HG03457 (cell line): ENCODE measurements around the gene REN.

ENCODE experiments used
- ATAC-seq: cut with Tn5 transposase; IDR thresholded peaks from one replicate; pipeline ENCODE4 v1.9.1; 2021; ENCODE audit warnings: moderate number of reproducible peaks; ENCODE audit not compliant: unreplicated experiment

REN gene

DNA sequence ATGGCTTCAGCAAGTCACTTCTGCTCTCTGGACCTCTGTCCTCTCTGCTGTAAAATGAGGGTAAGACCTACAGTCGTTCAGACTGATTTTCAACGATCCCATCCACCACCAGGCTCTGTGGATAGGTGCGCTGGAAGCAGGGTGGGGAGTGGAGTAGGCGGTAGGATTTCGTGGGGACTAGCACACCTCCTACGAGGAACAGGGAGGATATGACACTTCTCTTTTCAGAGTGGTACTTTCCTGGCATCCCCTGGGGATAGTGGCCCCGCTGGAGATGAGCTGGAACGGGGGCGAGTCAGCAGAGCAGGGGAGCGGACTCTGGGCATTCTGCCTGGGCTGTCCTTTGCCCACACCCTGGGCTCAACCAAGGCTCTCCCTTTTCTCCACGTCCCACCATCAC lies 32.0 kb downstream of the REN start:
- ATAC-seq = no peak

- ATAC-seq = no peak
Measured at GRCh38 chr1:204132718-204133117, 33.4 kb downstream of the REN start.

DNA sequence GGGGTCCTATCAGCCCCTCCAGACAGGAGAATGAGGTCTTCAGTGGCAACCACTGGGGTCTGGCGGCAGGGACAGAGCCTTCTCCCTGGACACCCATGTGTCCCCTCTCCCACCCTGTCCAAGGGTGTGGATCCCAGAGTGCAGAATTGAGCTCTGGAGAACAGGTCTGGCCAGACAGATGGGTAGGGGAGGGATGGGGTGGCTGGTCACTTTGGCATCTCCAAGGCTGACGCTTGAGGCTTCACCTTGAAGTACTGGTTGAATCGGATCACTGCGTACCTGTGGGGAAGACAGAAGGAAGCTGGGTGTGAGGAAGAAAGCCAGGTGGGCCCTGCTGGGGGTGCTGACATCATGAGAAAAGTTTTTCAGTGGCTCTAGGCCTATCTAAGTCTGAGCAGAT lies 34.2 kb downstream of the REN start:
- no peak for ATAC-seq

DNA sequence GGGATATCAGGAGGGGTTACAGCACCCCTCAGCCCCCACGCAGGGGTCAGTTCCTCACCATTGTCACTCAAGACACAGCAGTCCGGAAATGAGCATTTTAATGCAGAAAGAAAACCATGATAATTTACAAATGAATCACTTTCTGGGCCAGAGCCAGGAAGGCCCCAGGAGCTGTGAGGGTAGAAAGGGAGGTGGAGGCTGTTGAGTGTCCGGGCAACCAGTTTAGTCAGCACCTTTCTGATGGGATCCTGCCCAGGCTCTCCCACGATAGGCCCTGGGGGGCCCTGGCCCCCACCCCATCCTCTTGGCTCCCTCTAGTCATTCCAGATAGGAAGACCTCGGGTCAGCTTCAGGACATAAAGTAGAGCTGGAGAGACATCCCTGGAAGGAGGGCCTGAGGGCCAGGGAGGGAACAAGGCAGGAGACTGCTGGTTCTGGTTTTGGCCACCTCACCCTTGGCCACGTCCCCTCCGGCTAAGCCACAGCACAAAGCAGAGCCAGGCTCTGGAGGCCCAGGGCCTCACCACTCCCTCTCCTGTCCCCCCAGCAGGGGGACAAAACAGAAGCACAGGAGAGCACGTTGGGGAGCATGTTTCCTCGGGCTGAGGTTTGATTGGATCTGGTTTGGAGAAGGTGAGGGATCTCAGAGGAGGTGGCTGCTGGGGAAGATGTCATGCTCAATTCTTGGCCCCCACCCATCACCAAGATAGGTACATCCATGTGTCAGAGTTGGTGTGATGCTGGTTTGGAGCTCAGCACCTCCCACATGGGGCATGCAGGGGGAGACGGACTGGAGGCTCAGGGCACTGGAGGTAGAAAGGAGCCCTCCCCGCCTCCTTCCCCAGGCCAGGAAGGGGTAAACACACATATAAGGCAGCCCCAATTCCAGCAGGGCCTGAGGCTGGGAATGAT lies 34.9 kb downstream of the REN start:
- ATAC-seq = no peak

- no peak for ATAC-seq
Measured at GRCh38 chr1:204130178-204130577, 36.0 kb downstream of the REN start.

DNA sequence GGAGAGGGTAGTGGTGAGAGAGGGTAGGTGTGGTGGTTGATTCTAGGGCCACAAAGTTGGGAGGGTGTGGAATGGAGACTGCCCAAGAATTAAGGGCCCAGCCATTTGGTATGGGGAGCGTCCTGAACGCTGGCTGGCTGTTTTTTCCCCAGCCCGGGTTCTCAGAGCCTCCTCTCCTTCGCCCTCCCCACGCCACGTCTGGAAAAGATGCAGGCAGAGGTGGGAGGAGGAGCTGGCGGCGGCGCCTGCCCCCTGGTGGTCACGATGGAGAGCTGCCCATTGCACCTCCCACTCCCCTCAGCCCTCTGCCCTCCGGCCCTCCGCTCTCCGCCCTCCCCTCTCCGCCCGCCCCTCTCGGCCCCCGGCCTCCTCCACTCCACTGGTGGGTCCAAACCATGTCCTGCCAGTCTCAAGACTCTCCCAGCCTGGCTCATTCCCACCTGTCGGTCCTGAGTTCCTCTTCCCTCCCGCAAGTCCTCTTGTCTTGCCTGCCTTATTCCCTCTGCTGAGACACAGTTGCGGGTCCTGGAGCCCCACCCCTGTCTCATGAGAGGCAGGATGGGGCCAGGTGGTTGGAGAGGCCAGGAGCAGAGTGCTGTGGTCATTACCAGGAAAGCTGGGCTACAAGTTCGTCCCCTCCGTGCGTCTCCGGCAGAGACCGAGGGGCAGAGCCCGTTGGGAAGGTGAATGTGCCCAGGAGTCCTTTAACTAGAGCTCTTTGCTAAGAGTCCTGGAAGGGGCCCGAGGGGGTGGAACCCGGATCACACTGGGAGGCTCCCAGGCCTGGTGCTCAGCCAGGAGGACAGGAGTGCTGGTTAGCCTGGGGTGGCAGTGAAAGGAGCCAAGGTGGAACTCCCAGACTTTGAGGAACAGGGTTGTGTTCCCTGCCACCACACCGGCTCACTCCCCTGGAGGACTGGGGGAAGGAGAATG lies 36.9 kb downstream of the REN start:
- no peak for ATAC-seq

DNA sequence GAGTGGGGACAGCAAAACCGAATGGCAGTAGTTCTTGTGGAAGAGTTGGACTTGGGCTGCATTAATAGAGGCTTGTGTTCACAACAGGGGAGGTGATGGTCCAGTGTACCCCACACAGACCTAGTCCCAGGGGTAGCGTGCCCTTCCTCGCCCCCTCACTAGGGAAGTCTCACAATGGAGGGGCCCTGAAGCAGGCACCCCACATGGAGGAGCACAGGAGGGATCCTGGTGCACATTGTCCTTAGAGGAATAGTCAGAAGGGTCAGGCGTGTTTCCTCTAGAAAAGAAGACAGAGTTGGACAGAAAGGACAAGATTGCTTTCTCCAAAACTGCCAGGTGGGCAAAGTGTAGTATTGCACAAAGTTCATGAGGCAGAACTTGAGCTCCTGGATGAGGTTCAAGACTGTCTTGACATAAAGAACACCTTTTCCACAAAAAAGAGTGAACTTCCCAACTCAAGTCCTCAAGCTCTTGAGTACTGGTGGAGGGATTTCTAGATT lies 37.6 kb downstream of the REN start:
- ATAC-seq = no peak

DNA sequence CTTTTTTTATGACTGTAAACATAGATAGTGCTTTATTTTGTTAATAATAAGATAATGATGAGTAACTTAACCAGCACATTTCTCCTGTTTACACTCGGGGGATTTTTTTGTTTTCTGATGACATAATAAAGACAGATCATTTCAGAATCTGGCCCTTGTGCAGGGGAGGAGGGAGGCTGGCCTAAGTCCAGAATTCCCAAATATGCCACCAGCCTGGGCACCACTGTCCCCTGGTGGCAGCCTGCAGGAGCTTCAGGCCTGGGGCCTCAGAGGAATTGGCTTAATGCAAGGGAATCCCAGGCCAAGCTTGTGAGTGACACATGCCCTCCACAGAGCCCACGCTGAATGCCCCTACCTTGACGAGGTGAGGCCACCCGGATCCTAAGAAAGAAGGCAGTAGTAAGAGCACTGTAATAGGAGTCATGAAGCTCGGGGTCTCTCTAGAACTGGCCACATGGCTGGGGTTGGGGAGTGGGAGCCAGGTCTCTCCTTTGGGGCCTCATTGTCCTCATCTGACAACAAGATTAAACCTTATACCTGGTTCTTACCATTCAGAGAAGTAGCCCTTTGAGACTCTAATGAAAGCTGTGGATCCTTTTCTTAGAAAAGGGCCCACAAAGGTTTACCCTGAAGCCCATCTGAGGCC lies 38.4 kb downstream of the REN start:
- ATAC-seq = no peak

DNA sequence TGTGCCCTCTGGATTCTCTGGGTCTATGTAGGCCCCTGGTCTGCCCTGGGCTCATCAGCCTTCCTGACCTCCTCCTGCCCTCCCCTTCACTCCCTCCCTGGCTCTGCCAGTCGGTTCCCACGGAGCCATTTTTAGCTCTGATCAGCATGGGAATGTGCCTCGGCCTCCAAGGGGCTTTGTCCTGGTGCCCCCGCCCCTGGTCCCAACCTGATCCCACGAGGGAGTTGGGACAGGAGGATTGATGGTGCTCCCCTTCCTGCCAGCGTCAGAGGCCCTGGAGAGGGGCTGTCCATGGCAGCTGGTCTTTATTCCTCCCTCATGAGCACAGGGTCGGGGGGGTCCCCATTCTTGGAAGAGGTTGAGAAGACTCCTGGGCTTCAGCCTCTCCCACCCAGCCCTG lies 39.2 kb downstream of the REN start:
- no peak for ATAC-seq

- ATAC-seq = no peak
Measured at GRCh38 chr1:204126386-204126785, 39.8 kb downstream of the REN start.

DNA sequence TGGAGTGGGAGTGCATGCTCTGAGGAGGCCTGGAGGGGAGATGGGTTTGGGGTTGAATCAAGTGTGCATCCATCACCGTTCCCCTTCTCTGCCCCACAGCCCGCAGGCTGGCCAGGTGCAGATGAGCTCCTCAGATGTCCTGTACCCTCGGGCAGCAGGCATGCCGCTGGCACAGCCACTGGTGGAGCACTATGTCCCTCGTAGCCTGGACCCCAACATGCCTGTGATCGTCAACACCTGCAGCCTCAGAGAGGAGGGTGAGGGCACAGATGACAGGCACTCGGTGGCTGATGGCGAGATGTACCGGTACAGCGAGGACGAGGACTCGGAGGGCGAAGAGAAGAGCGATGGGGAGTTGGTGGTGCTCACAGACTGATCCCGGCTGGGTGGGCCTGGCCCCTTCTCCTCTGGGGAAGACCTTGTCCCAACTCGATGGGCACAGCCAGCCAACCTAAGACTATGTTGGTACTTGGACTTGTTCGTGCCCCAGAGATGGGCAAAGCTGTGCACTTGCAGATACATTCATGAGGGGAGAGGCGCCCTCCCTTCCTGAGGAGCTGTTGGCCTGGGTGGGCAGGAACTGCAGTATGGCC lies 40.3 kb downstream of the REN start:
- no peak for ATAC-seq

GRCh38 chr1:204124639-204125038 lies 41.5 kb downstream of the REN start:
- ATAC-seq = no peak

DNA sequence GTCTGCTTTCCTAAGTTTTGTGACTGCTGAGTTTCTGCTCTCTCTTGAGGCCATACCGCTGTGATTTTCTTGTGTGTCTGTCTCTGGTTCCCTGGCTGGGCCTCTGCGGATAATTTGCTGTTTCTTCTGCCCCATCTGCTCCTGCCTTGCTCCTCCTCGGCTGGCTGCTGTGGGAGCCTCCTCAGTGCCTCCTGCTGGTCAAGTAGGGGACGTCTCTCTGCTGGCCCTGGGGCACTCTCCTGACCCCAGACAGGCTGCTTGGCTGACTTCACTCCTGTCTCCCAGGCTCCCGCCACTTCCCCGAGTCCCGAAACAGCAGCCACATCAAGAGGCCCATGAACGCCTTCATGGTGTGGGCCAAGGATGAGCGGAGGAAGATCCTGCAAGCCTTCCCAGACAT lies 42.8 kb downstream of the REN start:
- no peak for ATAC-seq

GRCh38 chr1:204121840-204122555 lies 44.1 kb downstream of the REN start:
- ATAC-seq = no peak

DNA sequence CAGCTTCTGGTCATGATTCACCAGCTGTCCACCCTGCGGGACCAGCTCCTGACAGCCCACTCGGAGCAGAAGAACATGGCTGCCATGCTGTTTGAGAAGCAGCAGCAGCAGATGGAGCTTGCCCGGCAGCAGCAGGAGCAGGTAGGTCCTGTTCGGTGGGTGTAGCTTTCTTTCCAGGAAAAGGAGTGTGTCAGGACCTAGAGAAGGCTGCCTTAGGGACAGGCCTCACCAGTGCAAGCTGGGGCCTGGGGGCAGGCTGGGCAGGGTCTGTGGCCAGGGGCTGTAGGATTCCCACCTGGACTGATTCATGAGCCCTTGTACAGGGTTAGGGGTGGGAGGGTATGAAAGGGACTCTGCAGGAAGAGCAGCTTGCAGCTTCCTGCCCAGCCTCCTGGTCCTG lies 49.6 kb downstream of the REN start:
- no peak for ATAC-seq

DNA sequence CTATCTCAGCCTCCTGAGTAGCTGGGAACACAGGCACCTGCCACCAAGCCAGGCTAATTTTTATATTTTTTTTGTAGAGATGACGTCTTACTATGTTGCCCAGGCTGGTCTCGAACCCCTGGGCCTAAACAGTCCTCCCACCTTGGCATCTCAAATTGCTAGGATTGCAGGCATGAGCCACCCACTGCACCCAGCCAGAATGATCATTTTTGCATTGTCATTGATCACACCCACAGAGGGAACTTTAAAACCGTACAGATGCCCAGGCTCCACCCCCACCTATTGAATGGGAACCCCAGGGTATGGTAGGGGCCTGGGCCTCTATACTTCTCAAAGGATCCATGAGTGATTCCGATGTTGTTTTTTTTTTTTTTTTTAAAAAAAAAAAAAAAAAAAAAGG lies 51.0 kb downstream of the REN start:
- no peak for ATAC-seq

- no peak for ATAC-seq
Measured at GRCh38 chr1:204114606-204115005, 51.5 kb downstream of the REN start.

DNA sequence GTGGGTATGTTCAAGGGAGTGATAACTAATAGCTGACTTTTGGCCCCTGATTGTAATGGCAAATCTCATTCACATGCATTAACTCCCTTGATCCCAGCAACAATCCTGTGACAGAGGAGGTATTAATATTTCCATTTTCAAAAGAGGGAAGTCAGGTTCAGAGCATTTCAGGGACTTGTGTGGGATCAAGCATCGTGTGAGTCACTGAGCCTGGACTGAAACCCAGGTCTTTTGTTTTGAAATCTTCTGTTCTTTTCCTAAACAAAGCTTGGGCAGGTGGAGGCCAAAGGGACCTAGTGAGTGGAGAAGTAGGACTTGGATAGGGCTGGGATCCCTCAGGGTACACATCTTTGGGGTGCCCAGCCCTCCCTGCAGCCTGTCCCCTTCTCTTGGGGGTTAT lies 52.2 kb downstream of the REN start:
- no peak for ATAC-seq

- ATAC-seq = no peak
Measured at GRCh38 chr1:204112876-204113730, 53.0 kb downstream of the REN start.
